Peyer's patch (tissue), 4 donors: Measurements from ENCODE around the gene PEX1. TPM values are rescaled to one million over a fixed set of nuclear protein-coding genes. Genes with fewer than 3 reads are reported as not detected.
A peak's percentile ranks its signal among the peaks of the same experiment; 100 is the strongest.

ENCODE experiments used
- DNase-seq, 3 donors: peaks; one replicate each; pipeline ENCODE4 v3.0.0-alpha.2; 2017 to 2019
- H3K27ac ChIP-seq, 4 donors: fragments of 200-600 bp; sonication (generic); one replicate each; pipeline ENCODE4 v1.5.1; 2016 to 2019
- H3K27me3 ChIP-seq, 2 donors: fragments of 200-600 bp; sonication (generic); one replicate each; pipeline ENCODE4 v1.5.1; 2019
- H3K36me3 ChIP-seq, 3 donors: fragments of 200-600 bp; sonication (generic); one replicate each; pipeline ENCODE4 v1.5.1; 2016 to 2019
- H3K4me1 ChIP-seq, 4 donors: fragments of 200-600 bp; sonication (generic); one replicate each; pipeline ENCODE4 v1.5.1; 2016 to 2019
- H3K4me3 ChIP-seq, 4 donors: fragments of 200-600 bp; sonication (generic); 1 replicate in 3 of 4; 2 replicates in 1 of 4; pipeline ENCODE4 v1.5.1; 2016 to 2019; ENCODE audit warnings: mild to moderate bottlenecking in 1 of 4
- H3K9me3 ChIP-seq, 4 donors: fragments of 200-600 bp; sonication (generic); one replicate each; pipeline ENCODE4 v1.5.1; 2016 to 2019; ENCODE audit warnings: mild to moderate bottlenecking in 1 of 4
- POLR2A ChIP-seq, 2 donors: fragments of 450-650 bp; IDR thresholded peaks; one replicate each; pipeline ENCODE4 v1.5.1; 2017; ENCODE audit warnings: antibody characterized with exemption in 2 of 2, mild to moderate bottlenecking in 2 of 2, moderate library complexity in 2 of 2
- total RNA-seq, 4 donors: library from RNA; depleted of rRNA; stranded (reverse); fragments of >200 nt; gene quantifications; one replicate each; pipeline ENCODE4 v1.1.0, GENCODE V29; 2016
- TF ChIP-seq, protein P1 (sequence below), 6 experiments: fragments of 450-650 bp in 4 of 6; fragments of 200-600 bp in 2 of 6; sonication (generic) in 1 of 6; IDR thresholded peaks; one replicate each; pipeline ENCODE4 v1.5.1; 2017 to 2019; ENCODE audit warnings: antibody characterized with exemption in 6 of 6, mild to moderate bottlenecking in 3 of 6, moderate library complexity in 1 of 6

The PEX1 gene
- 10 to 100 TPM; 20.4 to 32.2 (median 24.4) TPM for total RNA-seq

DNA sequence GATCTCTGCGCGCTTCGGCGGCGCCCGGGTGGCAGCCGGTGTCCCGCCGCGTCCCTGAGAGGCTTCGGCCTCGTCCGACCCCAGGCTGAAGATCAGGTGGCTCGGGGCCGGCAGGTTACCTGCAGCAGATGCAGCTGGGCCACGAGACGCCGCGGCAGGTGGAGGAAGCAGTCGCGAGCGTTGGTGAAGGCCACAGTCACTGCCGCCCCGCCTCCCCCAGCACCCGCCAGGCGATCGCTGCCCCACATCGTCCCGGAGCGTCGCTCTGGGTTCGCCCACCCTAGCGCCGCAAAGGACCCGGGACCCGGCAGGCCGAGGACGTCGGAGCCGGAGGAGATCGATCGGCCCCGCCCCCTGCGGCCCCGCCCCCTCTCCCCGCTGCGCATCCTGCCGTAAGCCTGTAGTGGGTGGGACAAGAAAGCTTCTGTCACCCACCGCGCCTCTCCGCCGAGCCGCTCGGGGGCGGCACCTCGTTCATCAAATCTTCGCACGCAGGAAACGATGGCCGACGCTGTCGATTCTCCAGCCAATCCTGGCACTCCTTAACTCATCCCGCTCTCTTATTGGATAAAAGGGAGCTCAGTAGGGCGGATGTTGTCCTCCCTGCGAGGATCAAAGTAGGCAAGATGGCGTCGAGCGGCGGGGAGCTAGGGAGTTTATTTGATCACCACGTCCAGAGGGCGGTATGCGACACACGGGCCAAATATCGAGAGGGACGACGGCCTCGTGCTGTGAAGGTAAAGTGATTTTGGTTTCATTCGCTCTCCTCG, at the start of gene PEX1, which contains the start of gene RBM48:
TSS of gene PEX1 (minus strand) at position 333 of the 770 bp plus-strand sequence. CDS start at position 248, 85 bp downstream.
TSS of gene RBM48 (plus strand) at position 608 of the 770 bp plus-strand sequence. CDS start at position 627, 19 bp downstream.
- TF ChIP-seq, protein P1, sequence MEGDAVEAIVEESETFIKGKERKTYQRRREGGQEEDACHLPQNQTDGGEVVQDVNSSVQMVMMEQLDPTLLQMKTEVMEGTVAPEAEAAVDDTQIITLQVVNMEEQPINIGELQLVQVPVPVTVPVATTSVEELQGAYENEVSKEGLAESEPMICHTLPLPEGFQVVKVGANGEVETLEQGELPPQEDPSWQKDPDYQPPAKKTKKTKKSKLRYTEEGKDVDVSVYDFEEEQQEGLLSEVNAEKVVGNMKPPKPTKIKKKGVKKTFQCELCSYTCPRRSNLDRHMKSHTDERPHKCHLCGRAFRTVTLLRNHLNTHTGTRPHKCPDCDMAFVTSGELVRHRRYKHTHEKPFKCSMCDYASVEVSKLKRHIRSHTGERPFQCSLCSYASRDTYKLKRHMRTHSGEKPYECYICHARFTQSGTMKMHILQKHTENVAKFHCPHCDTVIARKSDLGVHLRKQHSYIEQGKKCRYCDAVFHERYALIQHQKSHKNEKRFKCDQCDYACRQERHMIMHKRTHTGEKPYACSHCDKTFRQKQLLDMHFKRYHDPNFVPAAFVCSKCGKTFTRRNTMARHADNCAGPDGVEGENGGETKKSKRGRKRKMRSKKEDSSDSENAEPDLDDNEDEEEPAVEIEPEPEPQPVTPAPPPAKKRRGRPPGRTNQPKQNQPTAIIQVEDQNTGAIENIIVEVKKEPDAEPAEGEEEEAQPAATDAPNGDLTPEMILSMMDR (IDR thresholded peaks at IDR 0.05): peak in 4 of 6 experiments; percentile 41 to 72 (median 52)
- peak; percentile 30 to 58 for TF ChIP-seq POLR2A (IDR thresholded peaks at IDR 0.05)
- Histone ChIP-seq H3K36me3 (peaks cover 0 to 26% (median 0%) of the 10 kb centered on the region in 3 donors), H3K27me3 (no peaks in the 10 kb centered on the region), H3K4me1 (peaks cover 0 to 17% (median 3%) of the 10 kb centered on the region in 4 donors), H3K27ac (peak within 1 kb of the TSS; percentile 84 to 92 (median 90)), H3K4me3 (peak within 1 kb of the TSS; percentile 78 to 97 (median 85)), H3K9me3 (no peaks in the 10 kb centered on the region)
- peak; percentile 91 to 98 (median 98) for DNase-seq

DNA sequence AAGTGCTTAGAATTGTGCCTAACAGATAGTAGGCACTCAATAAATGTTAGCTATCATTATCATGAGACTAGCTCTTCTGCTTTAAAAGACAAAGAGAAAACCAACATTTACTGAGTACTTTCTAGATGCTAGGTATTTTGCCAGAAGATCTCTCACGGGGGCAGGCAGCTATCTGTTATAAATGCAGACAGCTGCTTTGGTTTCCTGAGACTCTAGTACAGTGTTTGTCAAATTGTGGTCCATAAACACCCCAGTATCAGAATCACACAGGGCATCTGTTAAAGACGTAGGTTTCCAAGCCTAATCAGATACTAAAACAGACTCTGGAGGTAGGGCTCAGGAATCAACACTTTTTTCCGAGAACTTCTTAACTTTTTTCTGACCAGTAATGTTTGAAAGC, 48.0 kb upstream of the PEX1 start:
- H3K36me3 ChIP-seq: peaks cover 0 to 86% (median 0%) of the 10 kb centered on the region in 3 donors
- no peaks in the 10 kb centered on the region for H3K27me3 ChIP-seq
- no peaks in the 10 kb centered on the region for H3K9me3 ChIP-seq
- no peak for DNase-seq
- TF ChIP-seq POLR2A (IDR thresholded peaks at IDR 0.05): no peak
- TF ChIP-seq, protein P1 (IDR thresholded peaks at IDR 0.05): no peak
- no peak overlapping the region for H3K27ac ChIP-seq
- no peak overlapping the region for H3K4me3 ChIP-seq
- no peaks in the 10 kb centered on the region for H3K4me1 ChIP-seq

DNA sequence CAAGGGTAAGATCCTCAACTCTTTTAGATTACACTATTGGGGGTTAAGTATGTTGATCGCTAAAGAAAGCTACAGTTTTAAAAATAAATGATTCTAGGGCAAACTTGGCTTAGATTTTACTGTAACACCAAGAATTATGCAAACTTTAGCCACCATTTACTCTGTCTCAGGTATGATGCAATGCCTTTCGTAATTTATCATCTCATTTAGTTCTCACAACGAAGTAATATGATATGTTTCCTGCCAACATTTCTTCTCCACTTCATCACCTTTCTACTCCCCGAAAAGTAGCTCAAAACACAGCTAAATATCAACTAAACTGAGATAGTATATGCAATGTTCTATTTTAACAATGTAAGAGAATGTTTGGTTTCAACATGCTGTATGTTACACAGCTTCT, 40.8 kb upstream of the PEX1 start:
- no peaks in the 10 kb centered on the region for H3K27me3 ChIP-seq
- no peaks in the 10 kb centered on the region for H3K4me1 ChIP-seq
- no peaks in the 10 kb centered on the region for H3K9me3 ChIP-seq
- H3K4me3 ChIP-seq: no peak overlapping the region
- H3K27ac ChIP-seq: no peak overlapping the region
- no peak for DNase-seq
- TF ChIP-seq, protein P1 (IDR thresholded peaks at IDR 0.05): no peak
- TF ChIP-seq POLR2A (IDR thresholded peaks at IDR 0.05): no peak
- H3K36me3 ChIP-seq: peaks cover 0 to 87% (median 0%) of the 10 kb centered on the region in 3 donors

DNA sequence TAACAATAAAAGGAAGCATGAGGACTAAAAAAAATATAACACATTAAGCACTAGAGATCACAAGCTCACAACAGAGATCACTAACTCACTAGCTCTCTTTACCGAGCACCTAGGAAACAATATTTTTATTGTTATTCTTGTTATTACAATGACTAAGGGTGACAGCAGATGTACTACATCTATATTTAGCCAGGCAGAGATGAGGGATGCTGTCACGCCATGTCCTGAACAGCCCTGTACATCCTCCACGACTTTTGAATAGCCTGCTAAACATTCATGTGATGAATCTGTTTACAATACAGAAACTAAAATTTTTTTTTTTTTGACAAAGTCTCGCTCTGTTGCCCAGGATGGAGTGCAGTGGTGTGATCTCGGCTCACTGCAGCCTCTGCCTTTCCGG, 39.1 kb upstream of the PEX1 start:
- TF ChIP-seq POLR2A (IDR thresholded peaks at IDR 0.05): no peak
- TF ChIP-seq, protein P1 (IDR thresholded peaks at IDR 0.05): no peak
- no peak overlapping the region for H3K27ac ChIP-seq
- H3K27me3 ChIP-seq: no peaks in the 10 kb centered on the region
- peaks cover 0 to 89% (median 0%) of the 10 kb centered on the region in 3 donors for H3K36me3 ChIP-seq
- no peak for DNase-seq
- no peaks in the 10 kb centered on the region for H3K9me3 ChIP-seq
- no peaks in the 10 kb centered on the region for H3K4me1 ChIP-seq
- H3K4me3 ChIP-seq: no peak overlapping the region

DNA sequence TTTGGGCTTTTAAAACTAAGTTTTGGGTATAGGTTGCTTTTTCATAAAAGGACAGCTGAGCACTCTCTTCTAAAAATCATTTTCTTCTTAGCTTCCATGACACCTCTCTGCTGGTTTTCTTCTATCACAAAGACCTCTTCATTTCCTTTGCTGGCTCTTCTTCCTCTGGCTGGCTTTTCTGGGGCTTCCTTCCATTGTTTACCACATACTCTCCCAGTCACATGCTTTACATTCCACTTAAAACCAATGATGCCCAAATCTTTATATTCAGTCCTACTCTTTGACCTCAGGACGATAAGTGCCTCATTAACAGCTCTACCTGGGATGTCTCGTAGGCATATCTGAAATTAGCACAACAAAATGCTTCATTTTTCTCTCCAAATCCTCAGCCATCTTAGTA, 35.0 kb upstream of the PEX1 start:
- Histone ChIP-seq H3K36me3 (peaks cover 0 to 74% (median 0%) of the 10 kb centered on the region in 3 donors), H3K9me3 (no peaks in the 10 kb centered on the region), H3K27me3 (no peaks in the 10 kb centered on the region), H3K4me3 (no peak overlapping the region), H3K4me1 (no peaks in the 10 kb centered on the region), H3K27ac (no peak overlapping the region)
- no peak for DNase-seq
- no peak for TF ChIP-seq POLR2A (IDR thresholded peaks at IDR 0.05)
- TF ChIP-seq, protein P1 (IDR thresholded peaks at IDR 0.05): no peak
